ENCODE results near the gene TRPT1.
A peak's percentile ranks its signal among the peaks of the same experiment; 100 is the strongest.

Gene TRPT1, protein sequence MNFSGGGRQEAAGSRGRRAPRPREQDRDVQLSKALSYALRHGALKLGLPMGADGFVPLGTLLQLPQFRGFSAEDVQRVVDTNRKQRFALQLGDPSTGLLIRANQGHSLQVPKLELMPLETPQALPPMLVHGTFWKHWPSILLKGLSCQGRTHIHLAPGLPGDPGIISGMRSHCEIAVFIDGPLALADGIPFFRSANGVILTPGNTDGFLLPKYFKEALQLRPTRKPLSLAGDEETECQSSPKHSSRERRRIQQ

DNA sequence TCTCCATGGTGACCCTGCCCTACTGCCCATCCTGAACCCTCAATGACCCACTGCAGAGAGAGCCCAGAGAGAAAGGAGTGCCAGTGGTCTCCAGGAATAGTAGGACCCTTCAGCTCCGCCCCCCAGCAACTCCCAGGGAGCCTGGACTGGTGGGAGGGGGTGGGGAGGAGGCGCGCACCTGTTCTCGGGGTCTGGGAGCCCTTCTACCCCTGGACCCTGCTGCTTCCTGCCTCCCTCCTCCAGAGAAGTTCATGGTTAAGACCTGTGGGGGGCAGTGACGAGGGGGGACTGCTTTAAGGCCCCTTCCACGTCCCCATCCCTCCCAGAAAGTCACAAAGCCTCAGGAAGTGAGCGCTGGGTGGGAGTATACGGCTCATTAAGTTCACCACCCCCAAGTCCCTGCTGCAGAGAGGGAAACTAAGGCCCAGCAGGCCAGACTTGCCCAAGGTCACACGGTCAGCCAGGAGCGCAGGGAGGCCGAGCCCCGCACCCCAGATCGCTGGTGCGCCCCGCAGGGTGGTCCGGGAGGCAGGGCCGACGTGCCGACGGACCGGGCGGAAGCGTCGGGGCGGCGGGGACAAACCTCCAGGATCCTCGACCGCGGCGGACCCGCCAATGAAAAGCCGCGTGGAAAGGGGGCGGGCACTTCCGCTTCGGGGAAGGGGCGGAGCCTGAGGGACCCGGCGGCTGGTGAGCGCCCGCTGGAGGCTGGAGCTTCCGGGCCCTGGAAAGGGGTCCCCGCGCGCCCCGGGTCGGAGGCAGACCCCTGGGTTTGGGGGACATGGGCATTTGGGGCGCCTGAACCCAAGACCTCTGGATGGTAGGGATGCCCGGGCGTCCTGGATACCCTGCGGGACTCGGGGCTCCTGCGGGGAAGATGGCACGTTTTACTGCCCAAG lies at the start of gene TRPT1, which contains the start of gene NUDT22:
Gene TRPT1, minus strand, starts transcription at position 579 of the 899 bp plus-strand sequence. Its CDS starts 326 bp downstream, at position 253.
Gene NUDT22, plus strand, starts transcription at position 667 of the 899 bp plus-strand sequence. CDS start 379 bp downstream, outside the sequence.
- DNase-seq = peak; percentile 95

DNA sequence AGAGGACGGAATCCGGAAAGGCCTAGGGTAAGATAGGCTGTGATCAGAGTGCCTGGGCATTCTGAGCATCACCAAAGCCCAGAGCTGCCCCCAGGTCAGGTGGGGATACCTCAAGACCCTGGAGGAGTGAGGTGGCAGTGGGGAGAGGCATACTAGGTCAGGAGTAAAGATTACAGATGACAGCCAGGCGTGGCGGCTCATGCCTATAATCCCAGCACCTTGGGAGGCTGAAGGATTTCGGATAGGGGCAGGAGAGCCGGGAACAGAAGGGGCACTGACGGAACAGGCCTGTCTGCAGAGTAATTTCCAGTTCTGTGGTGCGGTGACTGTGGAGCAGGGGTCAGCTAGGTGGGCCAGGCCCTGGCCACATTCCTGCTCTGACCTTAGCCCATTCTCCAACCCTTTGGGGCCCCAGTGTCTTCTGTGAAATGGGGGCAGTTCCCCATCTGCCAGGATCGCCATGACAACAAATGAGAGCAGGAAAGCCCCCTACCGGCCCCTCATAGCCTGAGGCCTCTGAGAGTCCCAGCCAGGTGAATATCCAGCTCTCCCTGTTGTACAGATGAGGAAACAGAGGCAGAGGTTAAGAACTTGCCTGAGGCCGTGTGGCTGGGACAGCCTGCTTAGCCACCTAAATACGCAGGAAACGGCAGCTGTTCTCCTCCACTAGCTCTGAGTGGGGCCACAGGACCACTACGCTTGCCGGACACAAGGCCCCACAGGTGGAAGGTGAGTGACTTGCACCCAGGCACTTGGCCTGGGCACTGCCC lies 49.2 kb upstream of the TRPT1 start:
- no peak for DNase-seq

DNA sequence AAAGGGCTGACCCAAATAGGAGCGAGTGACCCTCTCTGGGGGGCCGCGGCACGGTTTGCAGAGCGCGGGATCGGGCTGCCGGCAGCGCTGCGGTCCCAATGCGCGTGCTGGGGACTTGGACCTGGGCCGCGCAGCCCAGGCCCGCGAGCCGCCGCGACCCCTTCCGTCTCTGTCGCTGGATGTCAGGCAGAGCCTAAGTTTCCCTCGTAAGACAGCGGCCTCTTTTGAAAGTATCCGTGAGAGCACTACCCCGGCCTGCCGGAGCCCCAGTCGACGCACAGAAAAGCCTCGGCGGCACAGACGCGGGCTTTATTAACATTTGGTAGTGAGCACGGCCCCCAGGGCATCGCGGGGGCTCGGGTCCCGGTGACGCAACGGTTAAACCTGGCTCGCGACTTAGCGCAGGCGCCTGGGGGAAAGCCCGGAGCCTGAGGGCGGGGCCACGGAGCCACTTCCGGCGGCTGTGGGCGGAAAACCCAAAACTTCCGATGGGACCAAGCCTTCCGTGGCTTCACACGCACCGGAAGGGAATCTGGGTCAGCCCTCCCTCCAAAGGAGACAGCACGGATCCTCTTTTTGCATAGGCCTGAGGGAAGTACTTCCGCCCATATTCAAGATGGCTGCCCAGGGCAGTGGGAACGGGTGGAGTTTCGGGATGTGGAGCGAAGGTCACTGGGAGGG lies 43.7 kb upstream of the TRPT1 start:
- peak; percentile 99 for DNase-seq

DNA sequence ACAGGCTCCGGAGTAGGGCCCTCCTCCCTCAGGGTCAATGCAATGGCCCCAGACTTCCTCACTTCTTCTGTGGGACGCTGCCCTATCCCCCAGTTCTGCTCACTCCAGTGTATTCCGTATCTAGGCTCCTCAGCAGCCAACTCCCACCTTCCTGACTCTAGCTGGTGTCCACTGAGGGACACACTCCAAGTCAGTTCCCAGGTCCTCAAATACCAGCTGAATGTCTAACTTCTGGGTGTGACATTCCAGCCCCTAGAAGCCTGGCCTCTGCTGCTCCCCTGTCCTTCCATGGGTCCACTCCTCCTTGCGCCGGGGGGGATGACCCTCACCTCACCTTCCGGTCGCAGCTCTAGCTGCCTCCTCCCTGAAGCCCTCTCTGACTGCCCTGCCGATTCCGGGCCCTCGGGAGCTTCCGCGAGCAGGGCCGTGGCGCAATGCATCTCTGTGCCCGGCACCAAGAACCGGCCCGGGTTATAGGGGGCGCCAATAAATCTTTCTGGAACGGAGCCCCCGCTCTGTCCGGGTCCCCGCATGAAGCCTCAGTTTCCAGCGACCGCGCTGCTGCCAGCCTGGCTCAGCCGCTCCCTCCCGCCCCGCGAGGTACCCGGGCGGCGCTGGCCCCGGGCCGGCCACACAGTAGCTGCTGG lies 43.0 kb upstream of the TRPT1 start:
- DNase-seq = no peak

DNA sequence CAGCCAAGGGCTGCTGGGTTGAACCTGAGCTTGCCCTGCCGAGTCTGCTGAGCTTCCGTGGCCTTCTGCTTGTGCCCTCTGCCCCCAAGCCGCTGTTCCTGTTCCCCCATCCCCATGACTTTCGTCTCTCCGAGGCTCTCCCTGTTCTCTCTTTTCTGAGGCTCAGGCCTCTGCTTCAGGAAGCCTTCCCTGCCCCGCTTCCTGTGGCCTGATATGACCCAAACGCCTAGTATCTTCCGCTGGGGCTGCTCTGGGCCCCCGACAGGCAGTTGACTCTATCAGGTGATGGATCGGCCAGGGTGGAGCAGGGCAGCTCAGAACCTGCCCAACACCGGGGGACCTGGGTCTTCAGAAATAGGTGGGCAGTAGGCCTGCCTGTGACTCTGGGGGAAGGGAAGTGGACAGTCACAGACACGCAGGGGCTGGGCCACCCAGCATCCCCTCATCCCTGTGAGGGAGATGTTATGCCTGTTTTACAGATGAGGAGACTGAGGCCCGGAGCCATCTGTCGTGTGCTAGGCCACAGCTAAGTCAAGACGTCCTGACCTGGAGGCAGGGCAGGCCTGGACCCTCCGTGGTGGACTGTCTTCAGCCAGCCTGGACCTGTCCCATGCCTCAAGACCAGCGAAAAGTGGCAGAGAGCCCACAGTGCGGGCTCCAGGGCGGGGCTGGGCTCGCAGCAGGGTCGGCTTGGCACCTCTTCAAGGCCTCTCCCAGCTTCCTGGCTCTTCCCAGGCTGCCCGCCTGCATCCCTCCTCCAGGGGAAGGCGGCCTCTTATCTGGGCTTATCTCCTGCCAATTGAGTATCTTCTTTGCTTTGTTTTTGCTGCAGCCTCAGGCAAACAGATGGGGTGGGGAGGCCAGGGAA lies 42.3 kb upstream of the TRPT1 start:
- no peak for DNase-seq

DNA sequence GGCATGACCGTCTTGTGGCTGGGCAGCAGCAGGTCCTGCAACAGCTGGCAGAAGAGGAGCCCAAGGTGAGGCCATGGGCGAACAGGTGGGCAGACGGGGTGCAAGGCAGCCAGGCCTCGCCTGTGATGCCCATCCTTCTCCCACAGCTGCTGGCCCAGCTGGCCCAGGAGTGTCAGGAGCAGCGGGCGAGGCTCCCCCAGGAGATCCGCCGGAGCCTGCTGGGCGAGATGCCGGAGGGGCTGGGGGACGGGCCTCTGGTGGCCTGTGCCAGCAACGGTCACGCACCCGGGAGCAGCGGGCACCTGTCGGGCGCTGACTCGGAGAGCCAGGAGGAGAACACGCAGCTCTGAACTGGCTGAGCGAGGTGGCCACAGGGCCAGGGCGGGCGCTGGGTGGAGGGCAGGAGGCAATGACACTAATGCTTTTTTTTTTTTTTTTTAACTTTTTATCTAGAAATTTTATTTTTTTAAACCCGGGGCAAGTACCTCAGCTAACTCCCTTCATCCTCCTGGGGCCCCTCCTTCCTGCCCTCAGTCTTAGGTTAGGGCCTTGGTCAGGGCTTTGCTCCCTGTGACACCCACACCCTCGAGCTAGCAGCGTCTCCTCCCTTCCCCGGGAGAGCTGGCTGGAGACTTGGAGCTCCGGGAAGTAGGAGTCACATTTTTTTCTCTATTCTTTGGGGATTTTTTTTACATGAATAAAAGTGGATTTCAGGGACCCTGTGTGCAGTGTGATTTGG lies 41.4 kb upstream of the TRPT1 start:
- no peak for DNase-seq

DNA sequence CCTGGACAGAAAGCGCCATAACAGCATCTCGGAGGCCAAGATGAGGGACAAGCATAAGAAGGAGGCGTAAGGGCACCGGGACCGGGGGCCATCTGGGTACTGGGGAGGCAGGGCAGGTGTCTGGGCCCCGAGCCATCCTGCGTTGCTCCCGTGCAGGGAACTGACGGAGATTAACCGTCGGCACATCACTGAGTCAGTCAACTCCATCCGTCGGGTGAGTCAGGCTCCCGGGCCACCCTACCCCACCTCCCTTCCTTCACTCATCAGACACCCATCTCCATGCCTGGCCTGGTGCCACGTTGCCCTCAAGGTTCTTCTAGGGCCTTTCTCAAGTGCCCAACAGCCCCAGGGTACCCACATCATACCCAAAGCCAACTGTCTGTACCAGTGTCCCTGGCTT lies 40.4 kb upstream of the TRPT1 start:
- no peak for DNase-seq

DNA sequence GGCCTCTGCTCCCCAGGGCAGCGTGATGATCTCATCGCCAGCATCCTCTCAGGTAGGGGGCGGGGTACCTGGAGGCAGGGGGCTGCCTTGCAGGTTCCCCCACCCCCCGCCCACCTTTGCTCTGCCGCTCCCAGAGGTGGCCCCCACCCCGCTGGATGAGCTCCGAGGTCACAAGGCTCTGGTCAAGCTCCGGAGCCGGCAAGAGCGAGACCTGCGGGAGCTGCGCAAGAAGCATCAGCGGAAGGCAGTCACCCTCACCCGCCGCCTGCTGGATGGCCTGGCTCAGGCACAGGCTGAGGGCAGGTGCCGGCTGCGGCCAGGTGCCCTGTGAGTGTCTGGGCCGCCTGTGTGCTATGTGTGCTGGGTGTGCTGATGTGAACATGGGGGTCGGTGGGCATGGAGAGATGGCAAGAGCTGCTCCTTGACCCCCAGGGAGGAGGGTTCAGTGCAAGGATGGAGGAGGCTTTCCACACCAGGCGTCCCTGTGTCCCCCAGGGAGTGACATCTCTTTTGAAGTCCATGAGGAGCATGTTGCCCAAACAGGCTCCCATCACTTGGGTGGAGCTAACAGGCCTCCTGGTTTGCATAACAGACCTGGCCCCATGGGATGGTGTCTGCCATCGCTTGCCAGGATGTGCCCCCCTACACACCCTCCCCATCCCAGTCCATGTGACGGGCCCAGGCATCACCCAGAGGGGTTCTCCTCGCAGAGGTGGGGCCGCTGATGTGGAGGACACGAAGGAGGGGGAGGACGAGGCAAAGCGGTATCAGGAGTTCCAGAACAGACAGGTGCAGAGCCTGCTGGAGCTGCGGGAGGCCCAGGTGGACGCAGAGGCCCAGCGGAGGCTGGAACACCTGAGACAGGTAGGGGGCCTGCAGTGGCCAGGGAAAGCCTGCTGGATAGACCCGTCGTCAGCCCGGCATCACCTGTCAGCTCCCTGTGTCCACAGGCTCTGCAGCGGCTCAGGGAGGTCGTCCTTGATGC lies 39.5 kb upstream of the TRPT1 start:
- no peak for DNase-seq

DNA sequence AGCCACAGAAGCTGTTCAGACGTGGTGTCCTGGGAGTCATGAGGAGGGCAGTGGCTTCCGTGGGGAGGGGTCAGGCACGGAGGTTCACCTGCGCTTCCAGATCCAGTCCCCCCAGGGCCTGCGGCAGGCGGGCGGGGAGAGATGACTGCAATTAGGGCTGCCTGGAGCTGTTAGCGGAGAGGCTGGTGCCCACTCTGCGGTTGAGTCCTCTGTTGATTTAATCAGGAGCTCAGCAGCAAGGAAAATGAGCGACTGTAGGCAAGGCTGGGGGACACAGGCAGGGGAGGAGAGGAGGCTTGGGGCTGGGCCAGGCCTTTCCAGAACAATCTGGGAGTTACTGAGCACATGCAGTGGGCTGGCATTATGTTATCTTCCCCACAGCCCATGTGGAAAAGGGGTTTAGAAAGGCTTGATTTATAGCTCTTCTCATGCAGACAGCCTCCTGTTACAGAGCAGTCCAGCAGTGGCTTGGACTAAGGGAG lies 38.4 kb upstream of the TRPT1 start:
- peak; percentile 52 for DNase-seq

DNA sequence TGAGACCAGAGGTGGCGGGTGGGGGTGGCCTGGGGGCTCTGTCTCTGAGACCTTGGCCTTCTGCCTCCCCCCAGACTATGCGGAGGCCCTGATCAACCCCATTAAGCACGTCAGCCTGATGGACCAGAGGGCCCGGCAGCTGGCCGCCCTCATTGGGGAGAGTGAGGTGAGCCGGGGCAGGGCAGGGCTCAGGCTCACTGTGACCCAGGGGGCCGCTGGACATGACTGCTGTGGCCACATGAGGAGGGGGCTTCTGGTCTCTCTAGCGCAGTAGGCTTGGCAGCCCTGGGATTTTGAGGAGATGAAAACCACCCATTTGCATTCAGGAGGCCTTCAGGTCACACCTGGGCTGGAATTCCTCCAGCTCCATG lies 37.9 kb upstream of the TRPT1 start:
- DNase-seq = no peak

DNA sequence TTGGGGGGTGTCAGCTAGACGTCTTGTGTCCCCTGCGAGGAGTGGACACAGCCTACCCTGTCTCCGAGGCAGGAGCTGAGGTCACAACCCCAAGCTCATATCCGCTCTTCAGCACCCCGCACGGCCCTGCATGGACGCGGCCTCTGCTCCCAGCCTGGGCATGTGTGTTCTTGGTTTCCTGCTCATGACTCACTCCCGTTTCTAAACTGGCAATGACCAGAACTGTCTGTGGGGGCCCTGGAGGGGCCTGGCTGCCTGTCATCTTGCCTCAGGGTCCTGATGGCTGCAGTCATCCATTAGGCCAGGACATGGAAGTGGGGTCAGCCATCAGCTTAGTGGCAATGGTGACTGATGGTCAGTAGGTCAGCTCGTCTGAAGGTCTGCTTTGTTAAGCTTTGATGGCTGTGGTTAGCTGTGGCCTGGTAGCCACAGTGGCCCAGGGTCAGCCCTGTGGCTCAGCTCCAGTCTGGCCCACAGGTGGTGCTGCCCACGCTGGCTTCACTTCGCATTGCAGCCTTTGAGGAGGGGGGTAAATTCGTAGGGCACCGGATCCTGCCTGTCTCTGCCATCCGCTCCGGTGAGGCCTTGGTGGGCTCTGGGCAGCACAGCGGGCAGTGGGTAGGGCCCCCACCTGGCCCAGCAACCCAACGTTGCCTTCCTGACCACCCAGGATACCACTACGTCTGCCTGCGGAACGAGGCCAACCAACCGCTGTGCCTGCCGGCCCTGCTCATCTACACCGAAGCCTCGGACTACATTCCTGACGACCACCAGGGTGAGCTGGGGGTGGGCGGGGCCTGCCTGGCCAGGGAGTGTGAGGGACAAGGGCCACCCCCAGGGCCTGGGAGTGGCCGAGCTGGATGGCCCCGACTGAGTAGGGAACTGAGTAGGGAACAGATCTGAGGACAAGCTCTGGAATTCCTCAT lies 37.3 kb upstream of the TRPT1 start:
- peak; percentile 83 for DNase-seq

DNA sequence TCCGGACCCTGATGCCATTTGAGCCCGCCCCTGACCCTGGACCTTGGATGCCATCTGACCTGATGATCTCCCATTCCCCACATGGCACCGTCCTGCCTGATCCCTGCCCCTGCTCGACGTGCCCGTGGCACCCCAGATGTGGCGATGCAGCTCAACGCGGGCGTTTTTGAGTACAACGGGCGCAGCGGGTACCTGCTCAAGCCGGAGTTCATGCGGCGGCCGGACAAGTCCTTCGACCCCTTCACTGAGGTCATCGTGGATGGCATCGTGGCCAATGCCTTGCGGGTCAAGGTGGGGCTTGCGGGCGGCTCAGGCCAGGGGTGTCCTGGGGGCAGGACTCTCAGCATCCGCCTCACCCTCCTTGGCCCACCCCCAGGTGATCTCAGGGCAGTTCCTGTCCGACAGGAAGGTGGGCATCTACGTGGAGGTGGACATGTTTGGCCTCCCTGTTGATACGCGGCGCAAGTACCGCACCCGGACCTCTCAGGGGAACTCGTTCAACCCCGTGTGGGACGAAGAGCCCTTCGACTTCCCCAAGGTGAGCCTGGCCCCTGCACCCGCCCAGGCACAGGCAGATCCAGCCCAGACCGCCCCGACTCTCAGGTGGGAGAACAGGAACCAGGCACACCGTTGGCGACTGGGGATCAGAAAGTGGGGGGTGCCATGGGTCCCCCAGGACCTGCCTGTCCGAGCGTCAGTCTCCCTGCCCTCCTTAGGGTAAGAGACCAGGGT lies 36.5 kb upstream of the TRPT1 start:
- DNase-seq = no peak

DNA sequence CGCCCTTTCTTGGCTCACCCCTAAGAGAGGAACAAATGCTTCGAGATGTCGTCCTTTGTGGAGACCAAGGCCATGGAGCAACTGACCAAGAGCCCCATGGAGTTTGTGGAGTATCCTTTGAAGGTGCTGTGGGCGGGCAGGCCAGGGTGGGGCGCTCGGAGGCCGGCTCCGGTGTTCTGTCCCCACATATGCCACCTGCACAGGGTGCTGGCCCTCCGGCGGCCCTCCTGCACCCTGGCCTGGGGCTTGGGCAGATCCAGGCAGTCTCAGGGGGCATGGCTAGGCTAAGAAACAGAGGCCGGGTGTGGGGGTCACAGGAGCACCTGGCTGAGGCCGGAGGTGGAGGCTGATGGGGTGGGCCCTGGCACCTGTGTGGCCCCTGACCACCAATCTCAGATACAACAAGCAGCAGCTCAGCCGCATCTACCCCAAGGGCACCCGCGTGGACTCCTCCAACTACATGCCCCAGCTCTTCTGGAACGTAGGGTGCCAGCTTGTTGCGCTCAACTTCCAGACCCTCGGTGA lies 35.6 kb upstream of the TRPT1 start:
- no peak for DNase-seq

DNA sequence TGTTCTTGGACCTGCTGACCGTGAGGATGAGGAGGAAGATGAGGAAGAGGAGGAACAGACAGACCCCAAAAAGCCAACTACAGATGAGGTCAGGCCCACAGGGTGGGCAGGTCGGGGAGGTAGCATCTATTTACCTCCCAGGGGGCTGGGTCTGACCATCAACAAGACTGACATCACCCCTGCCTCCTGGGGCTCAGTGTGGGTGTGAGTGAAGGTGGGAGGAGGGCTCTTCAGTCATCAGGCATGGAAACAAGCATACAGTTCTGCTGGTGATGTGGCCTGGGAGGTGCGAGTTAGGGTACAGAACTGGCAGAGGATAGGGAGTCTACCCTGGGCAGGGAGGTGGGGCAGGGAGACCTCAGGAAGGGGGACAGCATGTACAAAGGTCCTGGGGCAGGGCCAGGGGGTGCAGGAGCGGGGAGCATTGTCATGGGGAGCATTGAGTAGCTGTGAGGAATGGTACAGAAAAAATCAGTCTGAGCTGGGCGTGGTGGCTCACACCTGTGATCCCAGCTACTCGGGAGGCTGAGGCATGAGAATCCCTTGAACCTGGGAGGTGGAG lies 34.2 kb upstream of the TRPT1 start:
- no peak for DNase-seq

DNA sequence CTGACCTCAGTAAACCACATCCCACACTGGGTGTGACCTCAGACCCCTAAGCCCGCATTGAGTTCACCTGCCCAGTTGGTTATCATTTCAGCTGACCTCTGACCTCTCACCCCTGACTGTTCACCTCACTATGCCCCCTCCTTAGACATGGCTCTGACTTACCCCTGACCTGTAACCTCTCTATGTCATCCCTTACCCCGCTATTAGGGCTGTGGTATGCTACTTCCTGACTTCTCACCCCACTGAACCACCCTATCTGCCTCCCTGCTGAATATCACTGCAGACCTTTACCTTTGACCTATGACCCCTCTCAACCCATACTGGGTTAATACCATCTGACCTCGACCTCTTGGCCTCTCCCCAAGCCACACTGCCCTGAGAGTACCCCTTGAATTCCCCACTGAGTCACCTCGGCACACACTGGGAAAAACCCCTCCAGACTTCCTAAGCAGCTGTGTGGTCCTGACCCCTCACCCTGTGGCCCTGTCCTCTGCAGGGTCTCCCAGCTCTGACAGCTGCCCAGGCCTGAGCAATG lies 33.6 kb upstream of the TRPT1 start:
- DNase-seq = no peak

DNA sequence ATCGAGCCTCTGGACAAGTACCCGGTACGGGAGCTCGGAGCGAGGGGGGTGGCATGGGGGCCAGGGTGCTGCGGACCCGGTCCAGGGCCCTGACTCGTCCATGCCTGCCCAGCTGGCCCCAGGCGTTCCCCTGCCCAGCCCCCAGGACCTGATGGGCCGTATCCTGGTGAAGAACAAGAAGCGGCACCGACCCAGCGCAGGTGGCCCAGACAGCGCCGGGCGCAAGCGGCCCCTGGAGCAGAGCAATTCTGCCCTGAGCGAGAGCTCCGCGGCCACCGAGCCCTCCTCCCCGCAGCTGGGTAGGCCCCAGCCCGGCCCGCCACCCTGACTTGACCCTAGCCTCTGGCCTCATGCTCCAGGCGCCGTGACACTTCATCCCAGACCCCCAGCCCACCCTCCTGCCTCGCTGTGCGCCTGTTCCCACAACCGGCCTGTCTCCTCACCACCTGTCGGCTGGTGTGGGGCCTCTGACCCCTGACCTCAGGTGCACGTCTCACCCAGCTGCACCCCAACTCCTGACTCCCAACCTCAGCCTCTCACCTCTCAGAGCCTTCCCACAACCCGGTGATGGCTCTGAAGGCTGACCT lies 33.1 kb upstream of the TRPT1 start:
- no peak for DNase-seq

Data from retina (tissue), 1 donor.